MM.1S (cell line): ENCODE results near the gene OPA3.

Experiments
- DNase-seq: peaks from one replicate; pipeline ENCODE4 v3.0.0-alpha.2; 2015
- H2AFZ ChIP-seq: fragments of 300-600 bp; sonication (generic); 2 replicates; pipeline ENCODE4 v1.6.0; 2016; ENCODE audit warnings: antibody characterized with exemption, low read length
- H3F3A ChIP-seq: fragments of 300-600 bp; sonication (generic); 2 replicates; pipeline ENCODE4 v1.6.1; 2016; ENCODE audit warnings: mild to moderate bottlenecking, antibody characterized with exemption, low read length, moderate library complexity, mixed read lengths; ENCODE audit not compliant: insufficient read depth
- H3K27ac ChIP-seq: fragments of 300-600 bp; sonication (generic); 2 replicates; pipeline ENCODE4 v1.5.1; 2016; ENCODE audit warnings: mild to moderate bottlenecking, low read length
- H3K27me3 ChIP-seq: fragments of 300-600 bp; sonication (generic); replicated peaks from 2 replicates; pipeline ENCODE4 v1.6.0; 2016; ENCODE audit warnings: low read length; ENCODE audit not compliant: insufficient read depth
- H3K36me3 ChIP-seq: fragments of 300-600 bp; sonication (generic); replicated peaks from 2 replicates; pipeline ENCODE4 v1.6.1; 2016; ENCODE audit warnings: mild to moderate bottlenecking, low read length, mixed read lengths; ENCODE audit not compliant: insufficient read depth
- H3K4me1 ChIP-seq: fragments of 300-600 bp; sonication (generic); 2 replicates; pipeline ENCODE4 v1.6.1; 2016; ENCODE audit warnings: low read length, mixed read lengths
- H3K4me2 ChIP-seq: fragments of 300-600 bp; sonication (generic); 2 replicates; pipeline ENCODE4 v1.6.0; 2016; ENCODE audit warnings: low read depth, low read length
- H3K4me3 ChIP-seq: fragments of 300-600 bp; sonication (generic); 2 replicates; pipeline ENCODE4 v1.5.1; 2016; ENCODE audit warnings: low read length, mixed read lengths
- H3K79me2 ChIP-seq: fragments of 300-600 bp; sonication (generic); 2 replicates; pipeline ENCODE4 v1.6.1; 2016; ENCODE audit warnings: mixed run types, low read length, mixed read lengths
- H3K9ac ChIP-seq: fragments of 300-600 bp; sonication (generic); 2 replicates; pipeline ENCODE4 v1.6.1; 2016; ENCODE audit warnings: low read length, mixed read lengths
- H3K9me2 ChIP-seq: fragments of 300-600 bp; sonication (generic); replicated peaks from 2 replicates; pipeline ENCODE4 v1.6.1; 2016; ENCODE audit warnings: mild to moderate bottlenecking, low read length, mixed read lengths; ENCODE audit not compliant: insufficient read depth
- H3K9me3 ChIP-seq: fragments of 300-600 bp; sonication (generic); replicated peaks from 2 replicates; pipeline ENCODE4 v1.6.1; 2016; ENCODE audit warnings: mild to moderate bottlenecking, low read length, mixed read lengths; ENCODE audit not compliant: insufficient read depth
- H4K20me1 ChIP-seq: fragments of 300-600 bp; sonication (generic); 2 replicates; pipeline ENCODE4 v1.6.1; 2016; ENCODE audit warnings: mild to moderate bottlenecking, low read length, moderate library complexity, mixed read lengths; ENCODE audit not compliant: insufficient read depth
- EZH2 ChIP-seq: fragments of 300-600 bp; sonication (generic); optimal IDR thresholded peaks from 2 replicates; pipeline ENCODE3; 2017; ENCODE audit warnings: low read depth, mild to moderate bottlenecking, antibody characterized with exemption, low read length, mixed read lengths
- EZH2phosphoT487 ChIP-seq: fragments of 300-600 bp; sonication (generic); IDR thresholded peaks from 2 replicates; pipeline ENCODE4 v1.6.1; 2018; ENCODE audit warnings: antibody characterized with exemption, low read length
- TF ChIP-seq, protein P1 (sequence below): fragments of 300-600 bp; sonication (generic); IDR thresholded peaks from 2 replicates; pipeline ENCODE4 v1.5.1; 2016; ENCODE audit warnings: antibody characterized with exemption, low read length, mixed read lengths

Gene OPA3

DNA sequence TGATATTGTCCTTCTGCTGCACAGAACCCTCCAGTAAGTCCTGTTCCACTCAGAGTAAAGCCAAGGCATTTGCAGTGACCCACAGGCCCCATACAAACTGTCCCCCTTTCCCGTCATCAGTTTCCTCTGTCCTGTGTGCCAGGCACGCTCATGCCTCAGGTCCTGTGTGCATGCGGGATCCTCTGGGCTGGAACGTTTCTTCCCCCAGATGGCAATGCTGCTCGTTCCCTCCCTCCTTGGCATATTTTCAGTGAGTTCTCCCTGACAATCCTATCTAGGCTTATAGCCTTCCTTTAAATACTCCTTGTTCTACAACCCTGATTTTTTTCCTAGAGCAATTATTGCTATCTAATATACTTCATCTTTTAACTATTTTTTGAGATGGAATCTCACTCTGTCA is 5.7 kb downstream of the OPA3 start:
- H3K27ac ChIP-seq = no peak overlapping the region
- TF ChIP-seq EZH2phosphoT487 (no peak), EZH2 (no peak)
- TF ChIP-seq, protein P1, sequence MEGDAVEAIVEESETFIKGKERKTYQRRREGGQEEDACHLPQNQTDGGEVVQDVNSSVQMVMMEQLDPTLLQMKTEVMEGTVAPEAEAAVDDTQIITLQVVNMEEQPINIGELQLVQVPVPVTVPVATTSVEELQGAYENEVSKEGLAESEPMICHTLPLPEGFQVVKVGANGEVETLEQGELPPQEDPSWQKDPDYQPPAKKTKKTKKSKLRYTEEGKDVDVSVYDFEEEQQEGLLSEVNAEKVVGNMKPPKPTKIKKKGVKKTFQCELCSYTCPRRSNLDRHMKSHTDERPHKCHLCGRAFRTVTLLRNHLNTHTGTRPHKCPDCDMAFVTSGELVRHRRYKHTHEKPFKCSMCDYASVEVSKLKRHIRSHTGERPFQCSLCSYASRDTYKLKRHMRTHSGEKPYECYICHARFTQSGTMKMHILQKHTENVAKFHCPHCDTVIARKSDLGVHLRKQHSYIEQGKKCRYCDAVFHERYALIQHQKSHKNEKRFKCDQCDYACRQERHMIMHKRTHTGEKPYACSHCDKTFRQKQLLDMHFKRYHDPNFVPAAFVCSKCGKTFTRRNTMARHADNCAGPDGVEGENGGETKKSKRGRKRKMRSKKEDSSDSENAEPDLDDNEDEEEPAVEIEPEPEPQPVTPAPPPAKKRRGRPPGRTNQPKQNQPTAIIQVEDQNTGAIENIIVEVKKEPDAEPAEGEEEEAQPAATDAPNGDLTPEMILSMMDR = no peak
- no peak overlapping the region for H3K4me3 ChIP-seq
- no peak overlapping the region for H3K4me2 ChIP-seq
- peaks cover 62% of the 10 kb centered on the region for H3K79me2 ChIP-seq
- peaks cover 11% of the 10 kb centered on the region for H3K4me1 ChIP-seq
- H3K9me2 ChIP-seq = no peaks in the 10 kb centered on the region
- no peak overlapping the region for H3K9ac ChIP-seq
- peaks cover 17% of the 10 kb centered on the region for H3F3A ChIP-seq
- no peak for DNase-seq
- no peaks in the 10 kb centered on the region for H3K27me3 ChIP-seq
- no peaks in the 10 kb centered on the region for H4K20me1 ChIP-seq
- no peaks in the 10 kb centered on the region for H3K9me3 ChIP-seq
- H3K36me3 ChIP-seq = no peaks in the 10 kb centered on the region
- no peak overlapping the region for H2AFZ ChIP-seq

DNA sequence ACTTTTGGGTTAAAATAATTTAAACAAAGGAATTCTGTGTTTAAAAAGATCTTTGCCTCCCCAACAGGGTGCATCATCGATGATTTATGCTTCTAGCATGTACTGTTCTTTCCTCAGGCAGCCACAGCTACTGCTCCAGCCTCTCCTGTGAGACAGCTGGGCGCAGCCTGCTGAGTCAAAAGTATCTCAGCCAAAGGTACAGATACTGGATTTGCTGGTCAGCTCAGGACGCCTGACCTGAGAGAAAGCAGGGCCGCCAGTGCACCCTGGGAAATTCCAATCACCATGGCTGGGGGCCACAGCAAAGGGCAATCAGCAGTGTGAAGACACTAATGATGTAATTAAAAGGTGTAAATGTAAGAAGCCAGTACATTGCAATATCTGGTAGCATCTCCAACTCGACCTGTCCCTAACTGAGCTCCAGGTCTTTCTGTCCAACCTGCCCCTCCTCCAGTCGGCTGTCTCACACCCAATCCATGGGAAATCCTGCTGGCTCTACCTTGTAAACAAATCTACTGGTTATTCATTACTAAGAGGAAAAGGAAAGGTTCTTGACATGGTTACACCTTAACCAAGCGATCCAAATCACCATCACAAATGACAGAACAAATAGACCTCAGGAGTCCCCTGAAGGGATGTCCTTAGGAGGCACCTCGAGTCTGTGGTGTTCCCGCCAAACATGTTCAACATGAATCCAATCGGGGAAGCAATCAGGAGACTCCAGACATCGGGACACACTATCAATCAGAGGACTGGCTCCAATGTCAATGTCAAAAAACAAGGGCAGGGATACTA is 7.3 kb downstream of the OPA3 start:
- peaks cover 58% of the 10 kb centered on the region for H3K79me2 ChIP-seq
- no peak for DNase-seq
- peaks cover 11% of the 10 kb centered on the region for H3K4me1 ChIP-seq
- no peak overlapping the region for H2AFZ ChIP-seq
- no peaks in the 10 kb centered on the region for H3K9me2 ChIP-seq
- no peaks in the 10 kb centered on the region for H3K9me3 ChIP-seq
- H3K36me3 ChIP-seq = no peaks in the 10 kb centered on the region
- TF ChIP-seq EZH2 (no peak), EZH2phosphoT487 (no peak)
- TF ChIP-seq, protein P1 = no peak
- no peak overlapping the region for H3K9ac ChIP-seq
- H3K4me3 ChIP-seq = no peak overlapping the region
- H3K27ac ChIP-seq = no peak overlapping the region
- H4K20me1 ChIP-seq = no peaks in the 10 kb centered on the region
- no peaks in the 10 kb centered on the region for H3K27me3 ChIP-seq
- H3F3A ChIP-seq = peaks cover 17% of the 10 kb centered on the region
- H3K4me2 ChIP-seq = no peak overlapping the region

DNA sequence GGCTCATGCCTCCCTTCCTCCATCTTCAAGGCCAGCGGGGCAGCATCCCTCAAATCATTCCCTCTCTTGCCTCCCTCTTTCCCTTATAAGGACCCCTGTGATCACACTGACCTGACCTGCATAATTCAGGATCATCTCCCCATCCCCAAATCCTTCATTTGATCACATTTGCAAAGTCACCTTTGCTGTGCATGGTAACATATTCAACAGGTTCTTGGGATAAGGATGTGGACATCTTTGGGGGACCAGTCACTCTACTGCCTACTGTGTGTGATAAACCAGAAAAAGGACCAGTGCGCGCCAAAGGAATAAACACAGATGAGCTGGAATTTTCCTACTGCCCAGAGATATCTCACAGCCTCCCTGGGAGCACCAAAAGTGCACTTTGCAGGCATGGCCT is 7.9 kb downstream of the OPA3 start:
- H3K79me2 ChIP-seq = peaks cover 58% of the 10 kb centered on the region
- H3K9ac ChIP-seq = no peak overlapping the region
- TF ChIP-seq EZH2phosphoT487 (no peak), EZH2 (no peak)
- TF ChIP-seq, protein P1 = no peak
- H3K4me3 ChIP-seq = no peak overlapping the region
- H2AFZ ChIP-seq = no peak overlapping the region
- H3K9me3 ChIP-seq = no peaks in the 10 kb centered on the region
- H3K4me2 ChIP-seq = no peak overlapping the region
- peaks cover 11% of the 10 kb centered on the region for H3K4me1 ChIP-seq
- H4K20me1 ChIP-seq = no peaks in the 10 kb centered on the region
- DNase-seq = no peak
- H3K27me3 ChIP-seq = no peaks in the 10 kb centered on the region
- no peak overlapping the region for H3K27ac ChIP-seq
- H3K9me2 ChIP-seq = no peaks in the 10 kb centered on the region
- H3F3A ChIP-seq = peaks cover 17% of the 10 kb centered on the region
- H3K36me3 ChIP-seq = no peaks in the 10 kb centered on the region
